Fibroblast of villous mesenchyme (primary cell): ENCODE data around the gene SLC25A17. TPM values are rescaled to one million over a fixed set of nuclear protein-coding genes. Genes with fewer than 3 reads are reported as not detected.
A peak's percentile ranks its signal among the peaks of the same experiment; 100 is the strongest.

Experiments
- DNase-seq: peaks from one replicate; pipeline ENCODE4 v3.0.0-alpha.2; 2010; ENCODE audit warnings: low read depth
- H3K4me3 ChIP-seq: 2 replicates; pipeline ENCODE4 v1.5.1; 2011; ENCODE audit warnings: low read depth, mild to moderate bottlenecking, low read length
- total RNA-seq: library from RNA; depleted of rRNA; stranded (reverse); fragments of >200 nt; gene quantifications from 2 replicates; pipeline ENCODE4 v1.2.3, GENCODE V29; 2012
- TF ChIP-seq, protein P1 (sequence below): IDR thresholded peaks from 2 replicates; pipeline ENCODE4 v1.5.1; 2012; ENCODE audit warnings: low read depth, mild to moderate bottlenecking, low read length; ENCODE audit not compliant: insufficient read depth

SLC25A17 gene
- total RNA-seq, 1 donor, result 23.7 TPM

DNA sequence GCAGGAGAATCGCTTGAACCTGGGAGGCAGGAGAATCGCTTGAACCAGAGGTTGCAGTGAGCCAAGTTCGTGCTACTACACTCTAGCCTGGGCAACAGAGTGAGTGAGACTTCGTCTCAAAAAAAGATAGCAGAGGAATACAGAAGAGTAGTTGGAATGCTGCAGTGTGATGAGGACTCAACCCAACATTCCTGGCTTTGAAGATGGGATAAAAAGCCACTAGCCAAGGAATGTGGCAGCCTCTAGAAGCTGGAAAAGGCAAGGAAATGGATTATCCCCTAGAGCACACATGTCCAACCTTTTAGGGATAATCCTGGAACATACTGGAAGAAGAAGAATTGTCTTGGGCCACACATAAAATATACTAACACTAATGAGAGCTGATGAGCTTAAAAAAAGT lies 13.9 kb downstream of the SLC25A17 start:
- no peak overlapping the region for H3K4me3 ChIP-seq
- TF ChIP-seq, protein P1, sequence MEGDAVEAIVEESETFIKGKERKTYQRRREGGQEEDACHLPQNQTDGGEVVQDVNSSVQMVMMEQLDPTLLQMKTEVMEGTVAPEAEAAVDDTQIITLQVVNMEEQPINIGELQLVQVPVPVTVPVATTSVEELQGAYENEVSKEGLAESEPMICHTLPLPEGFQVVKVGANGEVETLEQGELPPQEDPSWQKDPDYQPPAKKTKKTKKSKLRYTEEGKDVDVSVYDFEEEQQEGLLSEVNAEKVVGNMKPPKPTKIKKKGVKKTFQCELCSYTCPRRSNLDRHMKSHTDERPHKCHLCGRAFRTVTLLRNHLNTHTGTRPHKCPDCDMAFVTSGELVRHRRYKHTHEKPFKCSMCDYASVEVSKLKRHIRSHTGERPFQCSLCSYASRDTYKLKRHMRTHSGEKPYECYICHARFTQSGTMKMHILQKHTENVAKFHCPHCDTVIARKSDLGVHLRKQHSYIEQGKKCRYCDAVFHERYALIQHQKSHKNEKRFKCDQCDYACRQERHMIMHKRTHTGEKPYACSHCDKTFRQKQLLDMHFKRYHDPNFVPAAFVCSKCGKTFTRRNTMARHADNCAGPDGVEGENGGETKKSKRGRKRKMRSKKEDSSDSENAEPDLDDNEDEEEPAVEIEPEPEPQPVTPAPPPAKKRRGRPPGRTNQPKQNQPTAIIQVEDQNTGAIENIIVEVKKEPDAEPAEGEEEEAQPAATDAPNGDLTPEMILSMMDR, result no peak
- DNase-seq, result no peak

DNA sequence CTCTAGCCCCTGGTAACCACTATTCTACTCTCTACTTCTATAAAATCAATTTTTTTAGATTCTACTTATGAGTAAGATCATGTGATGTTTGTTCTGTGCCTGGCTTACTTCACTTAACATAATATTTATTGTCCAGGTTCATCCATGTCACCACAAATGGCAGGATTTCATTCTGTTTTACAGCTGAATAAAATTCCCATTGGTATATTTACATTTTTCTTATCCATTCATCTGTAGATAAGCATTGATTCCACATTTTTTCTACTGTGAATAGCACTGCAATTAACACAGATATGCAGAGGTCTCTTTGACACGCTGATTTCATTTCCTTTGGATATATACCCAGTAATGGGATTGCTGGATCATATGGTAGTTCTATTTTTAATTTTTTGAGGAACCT lies 15.8 kb downstream of the SLC25A17 start:
- H3K4me3 ChIP-seq, result no peak overlapping the region
- TF ChIP-seq, protein P1, result no peak
- peak; percentile 64 for DNase-seq

DNA sequence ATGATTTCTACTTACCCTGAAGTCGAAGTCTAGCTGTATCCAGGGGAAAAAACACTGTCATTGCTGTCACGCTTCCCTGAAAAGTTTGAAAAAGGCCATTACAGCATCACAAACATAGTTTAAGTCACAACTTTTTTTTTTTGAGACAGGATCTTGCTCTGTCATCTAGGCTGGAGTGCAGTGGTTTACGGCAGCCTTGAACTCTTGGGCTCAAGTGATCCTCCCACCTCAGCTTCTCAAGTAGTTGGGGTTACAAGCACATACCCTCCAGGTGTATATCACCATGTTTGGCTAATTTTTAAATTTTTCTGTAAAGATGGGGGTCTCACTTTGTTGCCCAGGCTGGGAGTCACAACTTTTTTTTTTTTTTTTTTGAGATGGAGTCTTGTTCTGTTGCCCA lies 20.1 kb downstream of the SLC25A17 start:
- H3K4me3 ChIP-seq, result no peak overlapping the region
- DNase-seq, result no peak
- TF ChIP-seq, protein P1, result no peak

DNA sequence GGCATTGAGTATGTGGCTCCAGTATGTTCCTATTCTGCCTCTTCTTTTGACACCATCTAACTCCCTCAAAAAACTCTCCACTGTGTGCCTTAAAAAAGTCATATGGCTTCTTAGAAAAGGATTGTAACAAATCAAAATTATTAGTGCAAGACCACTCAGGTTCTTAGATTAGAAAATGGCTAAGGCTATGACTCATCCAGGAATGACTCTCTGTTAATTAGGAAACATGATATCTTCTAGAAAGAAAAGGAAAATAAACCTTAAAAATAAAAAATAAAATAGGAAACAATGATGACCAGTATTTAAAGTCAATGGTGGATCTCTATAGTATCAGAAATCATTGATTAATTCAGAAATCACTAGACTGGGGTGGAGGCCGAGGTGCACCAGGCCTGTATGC lies 21.7 kb downstream of the SLC25A17 start:
- no peak overlapping the region for H3K4me3 ChIP-seq
- TF ChIP-seq, protein P1, result no peak
- peak; percentile 43 for DNase-seq

DNA sequence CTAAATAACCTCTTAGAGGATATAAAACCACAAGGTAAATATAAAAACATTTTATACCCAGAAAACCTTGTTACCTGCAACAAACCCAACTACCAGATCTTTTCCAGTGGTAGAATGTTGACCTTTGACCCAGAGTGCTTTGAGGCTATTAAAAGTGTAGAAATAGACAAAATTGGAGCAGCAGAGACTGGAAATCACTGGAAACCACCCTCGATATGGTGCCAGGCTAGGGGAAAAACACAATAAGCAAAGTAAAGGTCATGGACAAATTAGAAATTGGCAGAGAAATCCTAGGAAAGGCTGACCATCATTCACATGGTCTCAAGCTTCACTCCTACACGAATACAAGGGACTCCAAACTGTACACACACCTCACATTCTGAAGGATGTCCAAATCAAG lies 26.7 kb downstream of the SLC25A17 start:
- no peak overlapping the region for H3K4me3 ChIP-seq
- DNase-seq, result no peak
- TF ChIP-seq, protein P1, result no peak

DNA sequence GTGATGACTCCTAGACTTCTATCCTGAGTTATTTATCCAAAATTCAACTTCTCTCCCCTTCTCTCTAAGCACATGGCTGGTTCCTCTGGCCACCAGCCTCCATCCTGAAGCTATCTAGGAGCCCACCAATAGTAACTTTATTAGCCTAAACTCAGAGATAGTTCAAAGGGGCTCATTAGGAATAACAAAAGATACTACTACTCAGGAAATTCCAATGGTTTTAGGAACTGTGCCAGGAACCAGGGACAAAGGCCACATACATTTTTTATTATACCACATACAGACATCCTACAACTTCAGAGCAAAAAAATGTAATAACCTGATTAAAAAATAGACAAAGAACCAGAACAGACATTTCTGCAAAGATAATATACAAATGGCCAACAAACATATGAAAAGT lies 27.9 kb downstream of the SLC25A17 start:
- TF ChIP-seq, protein P1, result no peak
- no peak overlapping the region for H3K4me3 ChIP-seq
- DNase-seq, result no peak

DNA sequence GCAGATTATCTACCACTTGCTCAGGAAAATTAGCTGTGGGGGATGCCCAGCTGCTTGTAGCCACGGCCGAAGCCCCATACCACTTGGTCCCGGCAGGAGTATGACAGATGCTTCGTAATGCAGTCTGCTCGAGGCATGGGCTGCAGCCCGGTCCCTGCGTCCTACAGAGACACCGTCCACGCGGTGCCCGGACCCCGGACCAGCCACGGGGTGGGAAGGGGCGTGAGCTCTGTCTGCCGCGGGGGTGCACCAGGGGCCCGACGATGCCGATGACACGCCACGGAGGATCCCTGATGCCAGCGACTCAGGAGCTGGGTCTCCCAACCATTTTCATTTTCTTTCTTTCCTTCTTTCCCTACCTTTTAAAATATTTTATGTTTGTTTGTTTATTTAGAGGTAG lies 30.0 kb downstream of the SLC25A17 start:
- no peak for DNase-seq
- H3K4me3 ChIP-seq, result no peak overlapping the region
- TF ChIP-seq, protein P1, result no peak
